Measurements from ENCODE around the gene KIAA1217.

DNA sequence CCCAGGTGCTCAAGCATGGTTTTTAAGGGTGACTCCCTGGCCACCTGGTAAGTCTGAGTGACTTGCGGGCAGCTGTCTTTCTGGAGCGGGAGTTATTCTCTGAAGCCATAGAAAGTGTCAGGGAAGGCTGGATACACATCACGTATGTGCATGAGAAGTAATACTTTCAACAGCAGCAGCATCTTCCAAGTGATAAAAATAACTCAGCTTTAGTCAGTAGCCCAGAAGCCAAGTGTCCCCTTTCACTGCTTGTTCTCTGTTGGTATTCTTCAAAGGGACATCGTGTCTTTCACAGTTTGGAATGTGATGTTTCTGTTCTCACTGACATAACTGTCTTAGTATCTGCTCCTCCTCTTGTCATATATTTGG is 97.6 kb downstream of the KIAA1217 start:
- TF ChIP-seq POLR2A (IDR thresholded peaks at IDR 0.05), result no peak
- TF ChIP-seq, protein P1, sequence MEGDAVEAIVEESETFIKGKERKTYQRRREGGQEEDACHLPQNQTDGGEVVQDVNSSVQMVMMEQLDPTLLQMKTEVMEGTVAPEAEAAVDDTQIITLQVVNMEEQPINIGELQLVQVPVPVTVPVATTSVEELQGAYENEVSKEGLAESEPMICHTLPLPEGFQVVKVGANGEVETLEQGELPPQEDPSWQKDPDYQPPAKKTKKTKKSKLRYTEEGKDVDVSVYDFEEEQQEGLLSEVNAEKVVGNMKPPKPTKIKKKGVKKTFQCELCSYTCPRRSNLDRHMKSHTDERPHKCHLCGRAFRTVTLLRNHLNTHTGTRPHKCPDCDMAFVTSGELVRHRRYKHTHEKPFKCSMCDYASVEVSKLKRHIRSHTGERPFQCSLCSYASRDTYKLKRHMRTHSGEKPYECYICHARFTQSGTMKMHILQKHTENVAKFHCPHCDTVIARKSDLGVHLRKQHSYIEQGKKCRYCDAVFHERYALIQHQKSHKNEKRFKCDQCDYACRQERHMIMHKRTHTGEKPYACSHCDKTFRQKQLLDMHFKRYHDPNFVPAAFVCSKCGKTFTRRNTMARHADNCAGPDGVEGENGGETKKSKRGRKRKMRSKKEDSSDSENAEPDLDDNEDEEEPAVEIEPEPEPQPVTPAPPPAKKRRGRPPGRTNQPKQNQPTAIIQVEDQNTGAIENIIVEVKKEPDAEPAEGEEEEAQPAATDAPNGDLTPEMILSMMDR (IDR thresholded peaks at IDR 0.05), result no peak
